Mucosa of rectum (tissue), 2 donors: ENCODE measurements around the gene ST6GAL1.

Experiments
- H3K27ac ChIP-seq, 2 donors: one replicate each; pipeline ENCODE4 v1.7.0; 2013; ENCODE audit warnings: inconsistent platforms in 2 of 2, low read depth in 2 of 2, low read length in 2 of 2
- H3K27me3 ChIP-seq, 2 donors: one replicate each; pipeline ENCODE4 v1.7.0; 2013; ENCODE audit warnings: low read length in 2 of 2; ENCODE audit not compliant: control insufficient read depth in 2 of 2, insufficient read depth in 2 of 2
- H3K36me3 ChIP-seq, 2 donors: one replicate each; pipeline ENCODE4 v1.7.0; 2013; ENCODE audit warnings: low read length in 2 of 2; ENCODE audit not compliant: control insufficient read depth in 2 of 2, insufficient read depth in 2 of 2
- H3K4me1 ChIP-seq, 2 donors: one replicate each; pipeline ENCODE4 v1.7.0; 2013; ENCODE audit warnings: low read length in 2 of 2, mild to moderate bottlenecking in 1 of 2; ENCODE audit not compliant: control insufficient read depth in 2 of 2, insufficient read depth in 2 of 2
- H3K4me3 ChIP-seq, 2 donors: one replicate each; pipeline ENCODE4 v1.7.0; 2013; ENCODE audit warnings: low read length in 2 of 2
- H3K9ac ChIP-seq, 2 donors: one replicate each; pipeline ENCODE4 v1.7.0; 2013; ENCODE audit warnings: low read length in 2 of 2, low read depth in 1 of 2, mild to moderate bottlenecking in 1 of 2
- H3K9me3 ChIP-seq, 2 donors: one replicate each; pipeline ENCODE4 v1.7.0; 2013; ENCODE audit warnings: low read length in 2 of 2; ENCODE audit not compliant: control insufficient read depth in 2 of 2
- donor health status: healthy.
- donor health status: Normal muscosa, but diverticular disease.

Gene ST6GAL1

DNA sequence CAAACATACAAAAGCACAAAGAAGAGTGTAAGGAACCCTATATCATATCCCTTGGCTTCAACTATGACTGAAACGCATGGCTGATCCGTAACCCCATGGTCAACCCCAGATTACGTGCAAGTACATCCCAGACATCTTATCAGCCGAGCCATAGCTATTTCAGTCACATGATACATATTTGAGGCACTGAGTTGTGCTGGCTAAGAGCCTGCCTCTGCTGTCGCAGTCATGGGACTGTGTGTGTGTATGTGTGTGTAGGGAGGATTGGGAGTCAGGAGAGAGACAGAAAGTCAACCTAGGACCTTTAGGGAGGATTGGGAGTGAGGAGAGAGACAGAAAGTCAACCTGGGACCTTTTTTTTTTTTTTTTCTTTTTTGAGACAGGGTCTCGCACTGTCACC, 8.4 kb downstream of the ST6GAL1 start:
- Histone ChIP-seq H3K9ac (no peak overlapping the region), H3K4me1 (no peaks in the 10 kb centered on the region), H3K9me3 (no peaks in the 10 kb centered on the region), H3K36me3 (peaks cover 0 to 5% of the 10 kb centered on the region in 2 donors), H3K4me3 (no peak overlapping the region), H3K27me3 (no peaks in the 10 kb centered on the region), H3K27ac (no peak overlapping the region)

DNA sequence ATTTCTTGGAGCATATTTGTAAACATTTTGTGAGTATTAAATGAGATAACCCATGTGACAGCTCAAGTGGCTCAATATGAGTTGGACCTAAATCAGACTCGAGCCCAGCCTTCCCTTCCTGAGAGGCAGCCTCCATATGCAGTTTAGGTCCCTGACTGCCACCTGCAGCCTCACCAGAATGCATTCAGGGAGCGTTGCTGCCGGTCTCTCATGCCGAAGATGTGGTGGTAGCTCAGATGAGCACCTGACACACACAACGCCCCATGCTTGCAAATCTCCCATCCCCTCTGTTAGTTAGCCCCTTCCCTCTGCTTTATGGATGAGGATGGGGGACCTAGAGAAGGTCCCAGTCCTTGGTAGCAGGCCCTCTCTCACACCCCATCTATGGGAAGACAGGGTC, 9.2 kb downstream of the ST6GAL1 start:
- Histone ChIP-seq H3K9me3 (no peaks in the 10 kb centered on the region), H3K4me1 (no peaks in the 10 kb centered on the region), H3K9ac (no peak overlapping the region), H3K27me3 (no peaks in the 10 kb centered on the region), H3K4me3 (no peak overlapping the region), H3K27ac (no peak overlapping the region), H3K36me3 (peaks cover 0 to 2% of the 10 kb centered on the region in 2 donors)

DNA sequence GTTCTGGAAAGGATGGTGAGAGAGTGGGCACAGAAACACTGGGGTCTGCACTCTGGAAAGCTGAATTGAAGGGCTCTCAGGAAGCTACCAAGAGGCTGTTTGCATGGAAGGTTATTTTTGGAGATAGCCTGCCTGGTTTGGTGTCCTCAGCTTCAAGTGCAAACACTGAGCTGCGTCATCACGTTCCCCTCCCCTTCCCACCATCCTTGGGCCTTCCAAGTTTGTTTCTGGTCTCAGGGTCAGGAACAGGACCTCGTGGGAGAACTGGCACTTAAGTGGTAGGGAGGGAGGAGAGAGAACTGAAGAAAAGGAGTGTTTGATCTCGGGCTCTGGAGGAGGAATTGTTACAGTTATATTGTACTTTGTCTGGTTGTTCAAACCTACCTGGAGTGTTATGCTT, 10.6 kb downstream of the ST6GAL1 start:
- no peak overlapping the region for H3K27ac ChIP-seq
- H3K27me3 ChIP-seq, result no peaks in the 10 kb centered on the region
- peaks cover 0 to 2% of the 10 kb centered on the region in 2 donors for H3K36me3 ChIP-seq
- no peak overlapping the region for H3K9ac ChIP-seq
- no peak overlapping the region for H3K4me3 ChIP-seq
- no peaks in the 10 kb centered on the region for H3K4me1 ChIP-seq
- no peaks in the 10 kb centered on the region for H3K9me3 ChIP-seq

DNA sequence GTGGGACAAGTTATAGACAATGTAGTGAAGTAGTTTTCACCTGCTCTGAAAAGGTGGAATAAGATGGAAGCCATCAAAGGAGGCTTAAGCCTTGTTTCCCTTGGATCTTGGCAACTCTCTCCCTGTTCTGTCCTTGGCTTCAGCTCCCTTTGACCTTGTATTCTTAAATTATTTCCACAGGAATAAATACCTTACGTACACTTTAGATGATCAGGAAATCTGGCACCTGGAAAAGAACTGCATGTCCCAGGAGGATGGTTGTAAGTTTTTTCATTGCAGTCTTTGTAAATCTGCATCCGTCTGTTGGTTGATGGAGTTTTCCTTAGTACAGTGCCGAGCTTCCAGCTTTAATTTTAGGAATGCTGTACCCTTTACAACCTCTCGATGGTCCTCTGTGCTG, 11.8 kb downstream of the ST6GAL1 start:
- no peak overlapping the region for H3K9ac ChIP-seq
- peaks cover 0 to 2% of the 10 kb centered on the region in 2 donors for H3K36me3 ChIP-seq
- no peaks in the 10 kb centered on the region for H3K9me3 ChIP-seq
- no peak overlapping the region for H3K27ac ChIP-seq
- no peaks in the 10 kb centered on the region for H3K4me1 ChIP-seq
- no peak overlapping the region for H3K4me3 ChIP-seq
- H3K27me3 ChIP-seq, result no peaks in the 10 kb centered on the region

DNA sequence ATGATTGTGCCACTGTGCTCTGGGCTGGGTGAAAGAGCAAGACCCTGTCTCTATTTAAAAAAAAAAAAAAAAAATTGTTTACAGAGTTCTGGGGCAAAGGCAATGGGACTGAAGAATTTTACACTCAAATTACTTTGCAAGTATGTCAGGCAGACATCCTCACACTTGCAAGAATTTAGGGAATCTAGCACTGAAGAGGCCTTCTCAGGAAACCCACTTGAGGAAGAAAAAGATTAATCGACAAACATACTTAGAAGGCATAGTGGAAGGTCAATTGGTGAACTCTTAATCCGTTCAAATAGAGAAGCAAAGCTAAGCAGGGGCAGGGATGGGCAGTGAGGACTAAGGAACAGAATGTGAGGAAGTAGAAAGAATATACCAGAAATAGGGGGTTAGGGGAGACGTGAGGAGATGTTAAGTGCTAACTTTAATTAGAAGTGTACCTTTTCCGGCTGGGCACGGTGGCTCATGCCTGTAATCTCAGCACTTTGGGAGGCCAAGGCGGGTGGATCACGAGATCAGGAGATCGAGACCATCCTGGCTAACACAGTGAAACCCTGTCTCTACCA, 15.0 kb downstream of the ST6GAL1 start:
- Histone ChIP-seq H3K27me3 (no peaks in the 10 kb centered on the region), H3K36me3 (peaks cover 0 to 2% of the 10 kb centered on the region in 2 donors), H3K4me1 (no peaks in the 10 kb centered on the region), H3K4me3 (no peak overlapping the region), H3K9ac (no peak overlapping the region), H3K9me3 (no peaks in the 10 kb centered on the region), H3K27ac (no peak overlapping the region)

DNA sequence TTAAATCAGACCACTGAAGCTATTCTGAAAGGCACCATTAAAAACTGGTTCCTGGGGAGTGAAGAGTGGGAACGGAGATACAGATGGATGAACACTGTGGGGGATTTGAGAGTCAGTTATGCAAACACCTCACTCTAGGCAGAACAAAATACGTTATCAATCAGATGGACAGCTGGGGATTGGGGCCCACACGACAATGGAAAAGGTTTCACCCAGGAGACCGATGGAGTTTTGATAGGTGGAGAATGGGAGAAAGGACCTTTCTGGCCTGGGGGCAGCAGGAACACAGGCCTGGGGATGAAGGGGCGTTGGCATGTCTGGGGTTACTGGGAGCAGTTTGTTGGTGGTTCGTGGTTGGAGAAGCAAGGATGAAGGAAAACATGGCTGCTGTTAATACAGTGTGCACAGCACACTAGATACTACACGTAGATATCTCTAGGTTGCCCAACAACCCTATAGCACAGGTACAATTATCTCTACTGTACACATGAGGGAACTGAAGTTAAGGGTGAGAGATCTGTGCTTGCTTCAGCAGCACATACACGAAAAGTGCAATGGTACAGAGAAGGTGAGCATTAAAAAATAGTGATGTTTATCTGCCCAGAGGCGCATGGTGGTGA, 16.5 kb downstream of the ST6GAL1 start:
- no peaks in the 10 kb centered on the region for H3K4me1 ChIP-seq
- no peak overlapping the region for H3K27ac ChIP-seq
- peaks cover 0 to 3% of the 10 kb centered on the region in 2 donors for H3K9me3 ChIP-seq
- peaks cover 0 to 2% of the 10 kb centered on the region in 2 donors for H3K36me3 ChIP-seq
- H3K4me3 ChIP-seq, result no peak overlapping the region
- no peaks in the 10 kb centered on the region for H3K27me3 ChIP-seq
- H3K9ac ChIP-seq, result no peak overlapping the region

DNA sequence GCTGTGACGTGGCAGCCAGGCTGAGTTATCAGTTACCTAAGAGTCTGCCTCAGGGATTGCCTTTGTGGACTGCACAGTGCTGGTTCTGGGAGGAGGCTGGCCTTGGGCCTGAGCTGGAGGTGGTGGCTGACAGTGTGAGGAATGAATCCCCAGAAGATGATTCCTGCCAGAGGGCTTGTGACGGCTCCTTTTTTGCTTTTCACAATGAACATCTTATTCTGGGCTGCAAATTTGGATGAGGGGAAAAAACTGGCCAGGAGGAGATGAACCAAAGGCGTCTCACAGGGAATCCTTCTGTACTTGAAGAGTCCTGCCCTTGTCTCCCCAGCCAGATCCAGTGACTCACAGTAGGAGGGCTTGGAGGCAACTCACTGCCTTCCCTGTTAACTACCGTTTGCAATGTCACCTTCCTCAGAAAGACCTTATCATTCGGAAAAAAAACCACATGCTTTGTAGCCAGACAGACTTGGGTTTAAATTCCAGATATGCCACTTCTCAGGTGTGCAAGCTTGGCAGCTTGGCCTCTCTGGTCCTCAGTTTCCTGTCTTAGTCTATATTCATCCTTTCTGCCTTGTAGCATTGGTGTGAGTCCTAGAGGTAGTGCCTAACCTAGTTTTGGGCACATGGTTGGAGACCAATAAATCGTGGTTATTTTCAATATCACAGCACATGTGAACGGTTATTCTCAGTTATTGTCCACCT, 19.1 kb downstream of the ST6GAL1 start:
- Histone ChIP-seq H3K27ac (no peak overlapping the region), H3K4me1 (no peaks in the 10 kb centered on the region), H3K9ac (no peak overlapping the region), H3K36me3 (no peaks in the 10 kb centered on the region), H3K27me3 (no peaks in the 10 kb centered on the region), H3K4me3 (no peak overlapping the region), H3K9me3 (peaks cover 0 to 3% of the 10 kb centered on the region in 2 donors)

DNA sequence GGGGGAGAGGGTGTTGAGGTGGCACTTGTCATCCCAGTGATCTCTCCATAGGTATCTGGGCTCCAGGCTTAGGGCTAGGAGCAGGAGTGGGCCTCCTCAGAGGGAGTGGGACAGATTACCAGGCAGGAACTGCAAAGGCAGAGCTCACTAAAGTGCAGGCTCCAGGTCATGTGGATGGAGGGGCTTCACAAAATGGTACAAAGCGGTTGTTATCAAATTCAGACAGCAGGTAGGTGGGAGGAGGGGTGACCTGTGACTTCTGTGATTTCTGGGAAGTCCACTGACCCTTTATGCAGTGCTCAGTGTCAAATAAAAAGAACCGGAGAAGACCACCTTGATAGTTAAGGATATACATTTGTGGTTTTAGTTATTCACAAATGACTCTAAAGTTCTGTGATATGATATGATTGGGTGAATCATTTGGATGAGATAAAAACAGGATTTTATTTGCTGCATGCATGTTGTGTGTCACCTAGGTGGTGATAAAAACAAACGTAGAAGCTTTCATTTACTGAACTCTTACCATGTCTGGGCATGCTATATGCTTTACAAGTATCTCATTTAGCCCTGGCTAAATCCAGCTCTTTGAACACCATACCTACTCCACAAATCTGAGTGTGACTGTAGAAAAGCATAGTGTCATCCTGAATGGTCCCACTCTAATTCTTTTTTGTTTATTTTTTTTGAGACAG, 20.2 kb downstream of the ST6GAL1 start:
- H3K9me3 ChIP-seq, result peaks cover 0 to 3% of the 10 kb centered on the region in 2 donors
- H3K36me3 ChIP-seq, result no peaks in the 10 kb centered on the region
- H3K4me3 ChIP-seq, result no peak overlapping the region
- H3K27me3 ChIP-seq, result no peaks in the 10 kb centered on the region
- no peak overlapping the region for H3K27ac ChIP-seq
- H3K9ac ChIP-seq, result no peak overlapping the region
- no peaks in the 10 kb centered on the region for H3K4me1 ChIP-seq

DNA sequence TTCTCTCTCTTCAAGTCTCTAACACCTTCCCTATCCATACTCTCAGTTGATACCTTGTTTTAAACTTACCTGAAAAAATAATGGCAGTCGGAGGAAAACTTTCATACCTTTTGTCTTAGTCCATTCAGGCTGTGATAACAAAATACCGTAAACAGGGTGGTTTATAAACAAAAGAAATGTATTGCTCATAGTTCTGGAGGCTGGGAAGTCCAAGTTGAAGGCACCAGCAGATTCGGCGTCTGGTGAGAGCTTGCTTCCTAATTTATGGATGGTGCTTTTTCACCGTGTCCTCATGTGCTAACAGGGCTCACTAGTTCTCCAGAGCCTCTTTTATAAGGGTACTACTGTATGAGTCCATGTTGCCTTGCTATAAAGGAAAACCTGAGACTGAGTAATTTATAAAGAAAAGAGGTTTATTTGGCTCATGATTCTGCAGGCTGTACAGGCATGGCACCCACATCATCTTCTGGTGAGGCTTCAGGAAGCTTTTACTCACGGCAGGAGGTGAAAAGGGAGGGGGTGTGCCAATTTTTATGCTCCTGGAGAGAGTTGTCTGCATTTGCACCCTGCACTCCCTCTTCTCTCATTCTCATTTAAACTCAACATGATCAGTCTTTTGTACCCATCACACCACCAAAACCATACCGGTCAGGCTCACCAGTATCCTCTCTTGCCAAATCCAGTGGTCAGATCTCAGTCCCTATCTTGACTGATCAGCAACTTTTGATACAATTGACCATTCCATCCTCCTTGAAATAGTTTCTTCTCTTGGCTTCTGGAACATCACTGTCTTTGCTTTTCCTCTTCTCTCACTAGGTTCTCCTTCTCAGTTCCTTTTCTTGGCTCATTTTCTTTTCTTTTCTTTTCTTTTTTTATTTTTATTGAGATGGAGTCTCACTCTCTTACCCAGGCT, 21.6 kb downstream of the ST6GAL1 start:
- Histone ChIP-seq H3K36me3 (no peaks in the 10 kb centered on the region), H3K27me3 (no peaks in the 10 kb centered on the region), H3K27ac (no peak overlapping the region), H3K4me1 (no peaks in the 10 kb centered on the region), H3K9ac (no peak overlapping the region), H3K9me3 (peaks cover 0 to 3% of the 10 kb centered on the region in 2 donors), H3K4me3 (no peak overlapping the region)
